H1 (cell line): ENCODE results near the gene SLC30A3.

Source experiments
- EZH2 ChIP-seq: fragments of 200-600 bp; sonication (generic); IDR thresholded peaks from 2 replicates; pipeline ENCODE4 v1.7.1; 2012; ENCODE audit warnings: low read depth, mild to moderate bottlenecking, moderate library complexity, low read length, inconsistent platforms; ENCODE audit not compliant: severe bottlenecking
- POLR2A ChIP-seq, 2 experiments: IDR thresholded peaks; 1 replicate in 1 of 2; 2 replicates in 1 of 2; pipeline ENCODE4 v1.6.1; 2011; ENCODE audit warnings: low read depth in 2 of 2, low read length in 2 of 2, mild to moderate bottlenecking in 2 of 2; ENCODE audit errors: control extremely low read depth in 1 of 2
- SP1 ChIP-seq: IDR thresholded peaks from 2 replicates; pipeline ENCODE4 v1.6.1; 2011; ENCODE audit warnings: low read depth, low read length
- TF ChIP-seq, protein P1 (sequence below), 3 experiments: IDR thresholded peaks; 1 replicate in 2 of 3; 2 replicates in 1 of 3; pipeline versions ENCODE4 v1.5.1 to v1.6.1; 2011; ENCODE audit warnings: low read length in 3 of 3, mild to moderate bottlenecking in 3 of 3, inconsistent platforms in 2 of 3, low read depth in 1 of 3, moderate library complexity in 1 of 3; ENCODE audit not compliant: insufficient read depth in 1 of 3; ENCODE audit errors: control extremely low read depth in 1 of 3

DNA sequence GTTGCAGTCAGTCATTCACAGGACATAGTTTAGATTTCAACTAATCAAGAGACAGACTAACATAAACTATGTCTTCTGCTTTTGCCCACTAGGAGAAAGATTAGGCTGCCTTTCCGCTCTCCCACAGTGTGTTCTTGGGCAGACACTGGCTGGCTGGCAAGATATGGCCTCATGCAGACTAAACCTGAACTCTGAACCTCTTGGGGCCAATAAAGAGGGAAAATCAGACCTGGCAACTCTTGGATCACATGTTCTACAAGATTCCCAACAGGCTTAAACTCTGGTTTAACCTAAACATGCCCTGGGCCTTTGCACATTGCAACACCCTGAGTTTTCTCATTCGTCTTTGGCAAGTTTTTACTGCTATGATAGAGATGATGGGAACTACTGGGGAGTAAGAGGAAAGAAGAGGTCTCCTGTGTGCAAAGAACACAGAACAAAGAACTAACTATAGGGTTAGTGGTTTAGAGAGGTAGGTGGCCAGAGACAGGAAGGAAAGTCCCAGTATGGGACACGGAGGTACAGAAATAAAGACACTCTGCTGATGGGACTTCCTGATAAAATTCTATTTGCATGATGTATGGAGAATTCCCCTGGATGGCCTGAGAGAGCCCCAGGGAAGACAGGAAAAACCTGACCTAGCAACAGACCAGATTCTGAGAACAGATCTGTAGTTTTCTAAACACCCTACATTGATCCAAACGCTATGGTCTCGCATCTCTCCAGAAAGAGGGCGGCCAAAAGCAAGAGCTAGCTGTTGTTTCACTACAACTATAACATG, 53.0 kb downstream of the SLC30A3 start:
- no peak for TF ChIP-seq POLR2A (IDR thresholded peaks at IDR 0.05; ENCODE audit: control extremely low read depth in 1 of 2, low read depth in 2 of 2, low read length in 2 of 2)
- TF ChIP-seq, protein P1, sequence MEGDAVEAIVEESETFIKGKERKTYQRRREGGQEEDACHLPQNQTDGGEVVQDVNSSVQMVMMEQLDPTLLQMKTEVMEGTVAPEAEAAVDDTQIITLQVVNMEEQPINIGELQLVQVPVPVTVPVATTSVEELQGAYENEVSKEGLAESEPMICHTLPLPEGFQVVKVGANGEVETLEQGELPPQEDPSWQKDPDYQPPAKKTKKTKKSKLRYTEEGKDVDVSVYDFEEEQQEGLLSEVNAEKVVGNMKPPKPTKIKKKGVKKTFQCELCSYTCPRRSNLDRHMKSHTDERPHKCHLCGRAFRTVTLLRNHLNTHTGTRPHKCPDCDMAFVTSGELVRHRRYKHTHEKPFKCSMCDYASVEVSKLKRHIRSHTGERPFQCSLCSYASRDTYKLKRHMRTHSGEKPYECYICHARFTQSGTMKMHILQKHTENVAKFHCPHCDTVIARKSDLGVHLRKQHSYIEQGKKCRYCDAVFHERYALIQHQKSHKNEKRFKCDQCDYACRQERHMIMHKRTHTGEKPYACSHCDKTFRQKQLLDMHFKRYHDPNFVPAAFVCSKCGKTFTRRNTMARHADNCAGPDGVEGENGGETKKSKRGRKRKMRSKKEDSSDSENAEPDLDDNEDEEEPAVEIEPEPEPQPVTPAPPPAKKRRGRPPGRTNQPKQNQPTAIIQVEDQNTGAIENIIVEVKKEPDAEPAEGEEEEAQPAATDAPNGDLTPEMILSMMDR (IDR thresholded peaks at IDR 0.05; ENCODE audit: control extremely low read depth in 1 of 3, insufficient read depth in 1 of 3, low read depth in 1 of 3, low read length in 3 of 3): no peak
- no peak for TF ChIP-seq EZH2
- no peak for TF ChIP-seq SP1
